ENCODE measurements around the gene CCDC122.

The CCDC122 gene

DNA sequence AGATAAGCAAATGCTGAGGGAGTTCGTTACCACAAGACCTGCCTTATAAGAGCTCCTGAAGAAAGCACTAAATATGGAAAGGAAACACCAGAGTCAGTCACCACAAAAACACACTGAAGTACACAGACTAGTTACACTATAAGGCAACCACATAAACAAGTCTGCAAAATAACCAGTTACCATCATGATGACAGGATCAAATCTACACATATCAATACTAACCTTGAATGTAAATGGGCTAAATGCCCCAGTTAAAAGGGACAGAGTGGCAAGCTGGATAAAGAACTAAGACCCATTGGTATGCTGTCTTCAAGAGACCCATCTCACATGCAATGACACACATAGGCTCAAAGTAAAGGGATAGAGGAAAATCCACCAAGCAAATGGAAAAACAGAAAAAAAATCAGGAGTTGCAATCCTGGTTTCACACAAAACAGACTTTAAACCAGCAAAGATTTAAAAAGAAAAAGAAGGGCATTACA, 26.6 kb downstream of the CCDC122 start:
- no peak overlapping the region for H3K27ac ChIP-seq
- TF ChIP-seq ZFX (IDR thresholded peaks at IDR 0.05), result no peak
- TF ChIP-seq, protein P1, sequence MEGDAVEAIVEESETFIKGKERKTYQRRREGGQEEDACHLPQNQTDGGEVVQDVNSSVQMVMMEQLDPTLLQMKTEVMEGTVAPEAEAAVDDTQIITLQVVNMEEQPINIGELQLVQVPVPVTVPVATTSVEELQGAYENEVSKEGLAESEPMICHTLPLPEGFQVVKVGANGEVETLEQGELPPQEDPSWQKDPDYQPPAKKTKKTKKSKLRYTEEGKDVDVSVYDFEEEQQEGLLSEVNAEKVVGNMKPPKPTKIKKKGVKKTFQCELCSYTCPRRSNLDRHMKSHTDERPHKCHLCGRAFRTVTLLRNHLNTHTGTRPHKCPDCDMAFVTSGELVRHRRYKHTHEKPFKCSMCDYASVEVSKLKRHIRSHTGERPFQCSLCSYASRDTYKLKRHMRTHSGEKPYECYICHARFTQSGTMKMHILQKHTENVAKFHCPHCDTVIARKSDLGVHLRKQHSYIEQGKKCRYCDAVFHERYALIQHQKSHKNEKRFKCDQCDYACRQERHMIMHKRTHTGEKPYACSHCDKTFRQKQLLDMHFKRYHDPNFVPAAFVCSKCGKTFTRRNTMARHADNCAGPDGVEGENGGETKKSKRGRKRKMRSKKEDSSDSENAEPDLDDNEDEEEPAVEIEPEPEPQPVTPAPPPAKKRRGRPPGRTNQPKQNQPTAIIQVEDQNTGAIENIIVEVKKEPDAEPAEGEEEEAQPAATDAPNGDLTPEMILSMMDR (conservative IDR thresholded peaks at IDR 0.05), result no peak

- H3K27ac ChIP-seq, result no peak overlapping the region
- TF ChIP-seq ZFX (IDR thresholded peaks at IDR 0.05), result no peak
- TF ChIP-seq, protein P1 (conservative IDR thresholded peaks at IDR 0.05), result no peak
Measured at GRCh38 chr13:43850873-43851272, 28.7 kb downstream of the CCDC122 start.

- no peak overlapping the region for H3K27ac ChIP-seq
- TF ChIP-seq, protein P1 (conservative IDR thresholded peaks at IDR 0.05), result no peak
- no peak for TF ChIP-seq ZFX (IDR thresholded peaks at IDR 0.05)
Measured at GRCh38 chr13:43848001-43848649, 31.4 kb downstream of the CCDC122 start.

GRCh38 chr13:43846496-43847158, 32.9 kb downstream of the CCDC122 start:
- H3K27ac ChIP-seq, result no peak overlapping the region
- TF ChIP-seq, protein P1 (conservative IDR thresholded peaks at IDR 0.05), result no peak
- no peak for TF ChIP-seq ZFX (IDR thresholded peaks at IDR 0.05)

GRCh38 chr13:43838909-43839308, 40.6 kb downstream of the CCDC122 start:
- no peak overlapping the region for H3K27ac ChIP-seq
- TF ChIP-seq, protein P1 (conservative IDR thresholded peaks at IDR 0.05), result no peak
- TF ChIP-seq ZFX (IDR thresholded peaks at IDR 0.05), result no peak

GRCh38 chr13:43835701-43836100, 43.8 kb downstream of the CCDC122 start:
- no peak overlapping the region for H3K27ac ChIP-seq
- TF ChIP-seq ZFX (IDR thresholded peaks at IDR 0.05), result no peak
- TF ChIP-seq, protein P1 (conservative IDR thresholded peaks at IDR 0.05), result no peak

DNA sequence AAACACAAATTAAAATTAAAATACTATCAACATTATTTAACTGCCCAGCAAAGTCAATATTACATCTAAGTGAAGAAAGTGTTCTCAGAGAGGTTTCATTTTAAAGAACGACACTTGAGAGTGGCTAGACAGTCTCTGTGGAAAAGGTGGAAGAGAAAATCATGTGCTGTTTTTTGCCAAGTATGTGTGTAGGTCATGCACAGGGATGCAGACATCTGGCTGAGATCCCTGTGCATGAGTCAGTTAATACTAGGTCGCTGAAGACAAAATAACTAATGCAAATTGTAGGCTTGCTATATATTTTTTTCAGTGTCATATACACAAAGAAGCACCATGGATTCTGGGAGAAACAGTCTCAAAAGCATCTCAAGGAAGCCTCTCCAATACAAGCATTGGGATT, 48.5 kb downstream of the CCDC122 start:
- TF ChIP-seq ZFX (IDR thresholded peaks at IDR 0.05), result no peak
- TF ChIP-seq, protein P1 (conservative IDR thresholded peaks at IDR 0.05), result no peak
- no peak overlapping the region for H3K27ac ChIP-seq

Data from C4-2B (cell line).